Choroid plexus epithelial cell (primary cell): Measurements from ENCODE around the gene FLG2.
"Not testable (repeated sequence)": the region's sequence is repeated elsewhere in the genome, so short reads cannot be mapped to it uniquely, and the experiment has no call there.

ENCODE experiments used
- DNase-seq: peaks from one replicate; pipeline ENCODE4 v3.0.0-alpha.2; 2010; ENCODE audit warnings: low read depth
- H3K4me3 ChIP-seq: 2 replicates; pipeline ENCODE4 v1.5.1; 2011; ENCODE audit warnings: low read depth, mild to moderate bottlenecking, control low read depth, low read length, moderate library complexity
- TF ChIP-seq, protein P1 (sequence below): conservative IDR thresholded peaks from 2 replicates; pipeline ENCODE4 v1.5.1; 2011; ENCODE audit warnings: low read depth, mild to moderate bottlenecking, control low read depth, inconsistent platforms, low read length, moderate library complexity

Gene FLG2

DNA sequence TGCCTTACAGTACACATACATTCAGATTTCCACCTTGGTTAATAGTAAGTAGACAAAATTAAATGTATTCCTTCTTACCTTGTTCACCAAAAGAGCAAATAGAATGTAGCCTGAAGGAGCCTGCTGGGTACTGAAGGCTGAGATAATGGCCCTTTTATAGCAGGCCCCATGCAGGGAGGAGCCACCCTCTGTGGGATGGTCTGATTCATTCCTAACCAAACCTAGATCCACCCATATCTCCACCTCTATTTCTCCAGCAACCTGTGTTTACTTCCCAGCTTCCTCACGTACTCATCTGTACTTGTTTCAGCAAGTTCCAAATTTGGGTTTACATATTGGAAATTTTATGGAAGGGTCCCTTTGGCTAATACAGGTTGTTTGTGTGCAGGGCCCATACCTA lies 34.7 kb downstream of the FLG2 start, which contains the start of gene FLG:
TSS of gene FLG (minus strand) at position 129 of the 400 bp plus-strand sequence. CDS start 9,783 bp downstream, outside the sequence.
- H3K4me3 ChIP-seq, result no peak within 1 kb of the TSS
- DNase-seq, result no peak
- TF ChIP-seq, protein P1, sequence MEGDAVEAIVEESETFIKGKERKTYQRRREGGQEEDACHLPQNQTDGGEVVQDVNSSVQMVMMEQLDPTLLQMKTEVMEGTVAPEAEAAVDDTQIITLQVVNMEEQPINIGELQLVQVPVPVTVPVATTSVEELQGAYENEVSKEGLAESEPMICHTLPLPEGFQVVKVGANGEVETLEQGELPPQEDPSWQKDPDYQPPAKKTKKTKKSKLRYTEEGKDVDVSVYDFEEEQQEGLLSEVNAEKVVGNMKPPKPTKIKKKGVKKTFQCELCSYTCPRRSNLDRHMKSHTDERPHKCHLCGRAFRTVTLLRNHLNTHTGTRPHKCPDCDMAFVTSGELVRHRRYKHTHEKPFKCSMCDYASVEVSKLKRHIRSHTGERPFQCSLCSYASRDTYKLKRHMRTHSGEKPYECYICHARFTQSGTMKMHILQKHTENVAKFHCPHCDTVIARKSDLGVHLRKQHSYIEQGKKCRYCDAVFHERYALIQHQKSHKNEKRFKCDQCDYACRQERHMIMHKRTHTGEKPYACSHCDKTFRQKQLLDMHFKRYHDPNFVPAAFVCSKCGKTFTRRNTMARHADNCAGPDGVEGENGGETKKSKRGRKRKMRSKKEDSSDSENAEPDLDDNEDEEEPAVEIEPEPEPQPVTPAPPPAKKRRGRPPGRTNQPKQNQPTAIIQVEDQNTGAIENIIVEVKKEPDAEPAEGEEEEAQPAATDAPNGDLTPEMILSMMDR, result no peak

GRCh38 chr1:152313970-152314369 lies 45.8 kb downstream of the FLG2 start:
- no peak for DNase-seq
- TF ChIP-seq, protein P1, result no peak
- H3K4me3 ChIP-seq, result no peak overlapping the region

DNA sequence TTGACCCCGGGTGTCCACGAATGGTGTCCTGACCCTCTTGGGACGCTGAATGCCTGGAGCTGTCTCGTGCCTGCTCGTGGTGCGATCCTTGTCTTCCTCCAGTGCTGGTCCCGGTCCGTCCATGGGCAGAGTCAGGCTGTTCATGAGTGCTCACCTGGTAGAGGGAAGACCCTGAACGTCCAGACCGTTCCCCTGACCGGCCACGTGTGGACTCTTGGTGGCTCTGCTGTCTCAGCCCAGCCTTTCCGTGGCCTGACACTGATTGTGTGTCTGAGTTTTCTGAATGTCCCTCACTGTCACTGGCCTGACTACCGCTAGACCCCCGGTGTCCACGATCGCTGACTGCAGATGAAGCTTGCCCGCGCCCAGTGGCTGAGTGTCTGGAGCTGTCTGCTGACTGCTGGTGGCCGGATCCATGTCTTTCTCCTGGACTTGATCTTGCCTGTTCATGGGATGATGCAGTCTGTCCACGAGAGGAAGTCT lies 46.4 kb downstream of the FLG2 start:
- no peak for DNase-seq
- TF ChIP-seq, protein P1, result no peak
- H3K4me3 ChIP-seq, result no peak overlapping the region

GRCh38 chr1:152312169-152312568 lies 47.6 kb downstream of the FLG2 start:
- H3K4me3 ChIP-seq, DNase-seq: not testable (repeated sequence)

GRCh38 chr1:152309955-152310354 lies 49.9 kb downstream of the FLG2 start:
- H3K4me3 ChIP-seq, result no peak overlapping the region
- TF ChIP-seq, protein P1, result no peak

DNA sequence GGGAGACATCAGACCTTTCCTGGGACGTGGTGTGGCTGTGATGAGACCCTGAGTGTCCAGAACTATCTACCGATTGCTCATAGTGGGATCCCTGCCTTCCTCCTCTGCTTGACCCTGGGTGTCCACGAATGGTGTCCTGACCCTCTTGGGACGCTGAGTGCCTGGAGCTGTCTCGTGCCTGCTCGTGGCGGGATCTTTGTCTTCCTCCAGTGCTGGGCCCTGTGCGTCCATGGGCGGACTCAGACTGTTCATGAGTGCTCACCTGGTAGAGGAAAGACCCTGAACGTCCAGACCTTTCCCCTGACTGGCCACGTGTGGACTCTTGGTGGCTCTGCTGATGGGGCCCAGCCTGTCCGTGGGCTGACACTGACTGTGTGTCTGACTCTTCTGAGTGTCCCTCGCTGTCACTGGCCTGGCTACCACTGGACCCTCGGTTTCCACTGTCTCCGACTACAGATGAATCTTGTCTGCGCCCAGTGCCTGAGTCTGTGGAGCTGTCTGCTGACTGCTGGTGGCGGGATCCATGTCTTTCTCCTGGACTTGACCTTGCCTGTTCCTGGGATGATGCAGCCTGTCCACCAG lies 50.4 kb downstream of the FLG2 start:
- not testable (repeated sequence) for DNase-seq, H3K4me3 ChIP-seq

More at GRCh38 chr1:152309955-152310354, 49.9 kb downstream of the FLG2 start:
- DNase-seq, result no peak

- H3K4me3 ChIP-seq, DNase-seq: not testable (repeated sequence)
Observed at GRCh38 chr1:152308758-152309157, 51.0 kb downstream of the FLG2 start.

GRCh38 chr1:152307970-152308369 lies 51.8 kb downstream of the FLG2 start:
- not testable (repeated sequence) for H3K4me3 ChIP-seq

GRCh38 chr1:152306123-152306522 lies 53.7 kb downstream of the FLG2 start:
- not testable (repeated sequence) for H3K4me3 ChIP-seq, DNase-seq

More at GRCh38 chr1:152307970-152308369, 51.8 kb downstream of the FLG2 start:
- not testable (repeated sequence) for DNase-seq

GRCh38 chr1:152304773-152305172 lies 55.0 kb downstream of the FLG2 start:
- DNase-seq, result not testable (repeated sequence)

GRCh38 chr1:152303139-152303872 lies 56.5 kb downstream of the FLG2 start:
- not testable (repeated sequence) for H3K4me3 ChIP-seq, DNase-seq

More at GRCh38 chr1:152304773-152305172, 55.0 kb downstream of the FLG2 start:
- H3K4me3 ChIP-seq, result not testable (repeated sequence)
